B cell (primary cell): ENCODE results near the gene TWNK.

Experiments used
- EZH2 ChIP-seq: IDR thresholded peaks from 2 replicates; pipeline ENCODE4 v1.6.1; 2012; ENCODE audit warnings: borderline replicate concordance, low read depth, mild to moderate bottlenecking, moderate library complexity, low read length; ENCODE audit not compliant: insufficient read depth, poor library complexity, severe bottlenecking
- TF ChIP-seq, protein P1 (sequence below): fragments of 200-600 bp; IDR thresholded peaks from one replicate; pipeline ENCODE4 v1.8.0; 2022; ENCODE audit warnings: antibody characterized with exemption, mild to moderate bottlenecking

DNA sequence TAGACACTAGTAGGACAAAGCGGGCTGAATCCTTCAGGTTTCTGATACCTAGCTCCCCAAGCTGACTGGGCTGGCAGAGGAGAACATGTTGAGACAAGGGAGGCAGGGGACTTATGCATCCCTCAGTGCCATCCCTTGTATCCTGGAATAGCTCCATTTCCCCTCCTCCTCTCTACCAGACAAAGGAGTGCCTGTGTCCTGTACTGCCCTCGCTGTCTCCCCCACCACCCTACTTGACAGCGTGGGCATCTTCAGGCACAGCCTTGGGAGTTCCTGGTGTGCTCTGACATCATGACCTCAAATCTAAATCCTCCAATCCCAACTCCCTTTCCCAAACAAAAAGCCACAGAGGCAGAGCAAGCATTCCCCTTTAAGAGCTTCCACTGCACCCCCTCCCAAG is 52.7 kb downstream of the TWNK start:
- TF ChIP-seq, protein P1, sequence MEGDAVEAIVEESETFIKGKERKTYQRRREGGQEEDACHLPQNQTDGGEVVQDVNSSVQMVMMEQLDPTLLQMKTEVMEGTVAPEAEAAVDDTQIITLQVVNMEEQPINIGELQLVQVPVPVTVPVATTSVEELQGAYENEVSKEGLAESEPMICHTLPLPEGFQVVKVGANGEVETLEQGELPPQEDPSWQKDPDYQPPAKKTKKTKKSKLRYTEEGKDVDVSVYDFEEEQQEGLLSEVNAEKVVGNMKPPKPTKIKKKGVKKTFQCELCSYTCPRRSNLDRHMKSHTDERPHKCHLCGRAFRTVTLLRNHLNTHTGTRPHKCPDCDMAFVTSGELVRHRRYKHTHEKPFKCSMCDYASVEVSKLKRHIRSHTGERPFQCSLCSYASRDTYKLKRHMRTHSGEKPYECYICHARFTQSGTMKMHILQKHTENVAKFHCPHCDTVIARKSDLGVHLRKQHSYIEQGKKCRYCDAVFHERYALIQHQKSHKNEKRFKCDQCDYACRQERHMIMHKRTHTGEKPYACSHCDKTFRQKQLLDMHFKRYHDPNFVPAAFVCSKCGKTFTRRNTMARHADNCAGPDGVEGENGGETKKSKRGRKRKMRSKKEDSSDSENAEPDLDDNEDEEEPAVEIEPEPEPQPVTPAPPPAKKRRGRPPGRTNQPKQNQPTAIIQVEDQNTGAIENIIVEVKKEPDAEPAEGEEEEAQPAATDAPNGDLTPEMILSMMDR = no peak
- TF ChIP-seq EZH2 = no peak
